RWPE1 (cell line): ENCODE results near the gene TOE1.
"Not testable (repeated sequence)": the region's sequence is repeated elsewhere in the genome, so short reads cannot be mapped to it uniquely, and the experiment has no call there.

Source experiments
- CTCF ChIA-PET: fragments of 350-600 bp; sonication (Branson Sonifier 250); formaldehyde crosslinking; extraction: SDS; loops from one replicate; lab custom pipeline; 2021; lab: Yijun Ruan, JAX
- POLR2A ChIA-PET: fragments of 400-600 bp; formaldehyde crosslinking; extraction: SDS; loops from one replicate; lab custom pipeline; 2020; ENCODE audit warnings: antibody characterized with exemption; ENCODE audit not compliant: low non-redundant PET; lab: Yijun Ruan, JAX
- DNase-seq: peaks from one replicate; pipeline ENCODE4 v3.0.0; 2012; ENCODE audit warnings: low spot score
- H3K27ac ChIP-seq: fragments of 450-650 bp; 2 replicates; pipeline ENCODE4 v1.5.1; 2017
- TF ChIP-seq, protein P1 (sequence below): fragments of 450-650 bp; conservative IDR thresholded peaks from 2 replicates; pipeline ENCODE4 v1.5.1; 2017; ENCODE audit warnings: low read depth, mild to moderate bottlenecking

The TOE1 gene

DNA sequence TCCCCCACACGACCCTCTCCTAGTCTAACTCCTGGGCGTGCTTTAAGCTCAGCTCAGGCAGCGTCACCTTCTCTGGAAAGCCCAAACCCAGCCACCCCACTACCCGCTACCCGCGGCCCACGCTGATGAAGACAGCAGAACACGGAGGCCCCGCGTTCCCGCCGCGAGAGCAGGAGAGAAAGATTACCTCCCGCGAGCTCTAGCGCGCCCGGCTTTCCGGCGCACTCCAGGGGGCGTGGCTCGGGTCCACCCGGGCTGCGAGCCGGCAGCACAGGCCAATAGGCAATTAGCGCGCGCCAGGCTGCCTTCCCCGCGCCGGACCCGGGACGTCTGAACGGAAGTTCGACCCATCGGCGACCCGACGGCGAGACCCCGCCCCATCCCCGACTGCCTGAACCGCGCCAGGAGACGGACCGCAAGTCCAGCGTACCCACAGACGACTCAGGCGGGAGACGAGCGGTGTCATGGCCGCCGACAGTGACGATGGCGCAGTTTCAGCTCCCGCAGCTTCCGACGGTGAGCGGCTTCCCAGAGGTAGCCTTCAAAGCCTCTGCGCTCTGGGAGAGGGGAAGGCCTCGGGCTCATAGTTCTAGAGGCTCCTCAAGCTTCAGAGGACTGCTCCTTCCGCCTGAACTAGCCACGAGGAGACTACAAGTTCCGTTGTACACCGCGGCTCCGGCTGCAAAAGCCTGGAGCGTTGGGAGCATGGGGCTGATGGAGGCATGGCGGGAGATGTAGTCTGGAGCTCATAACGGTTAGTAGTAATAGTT lies at the start of gene TOE1, which contains the start of gene MUTYH:
Gene TOE1, plus strand, starts transcription at position 382 of the 770 bp plus-strand sequence. Its CDS starts 83 bp downstream, at position 465.
Gene MUTYH, minus strand, starts transcription at position 652 of the 770 bp plus-strand sequence. CDS start 5,935 bp downstream, outside the sequence.
- DNase-seq = peak; percentile 92
- TF ChIP-seq, protein P1, sequence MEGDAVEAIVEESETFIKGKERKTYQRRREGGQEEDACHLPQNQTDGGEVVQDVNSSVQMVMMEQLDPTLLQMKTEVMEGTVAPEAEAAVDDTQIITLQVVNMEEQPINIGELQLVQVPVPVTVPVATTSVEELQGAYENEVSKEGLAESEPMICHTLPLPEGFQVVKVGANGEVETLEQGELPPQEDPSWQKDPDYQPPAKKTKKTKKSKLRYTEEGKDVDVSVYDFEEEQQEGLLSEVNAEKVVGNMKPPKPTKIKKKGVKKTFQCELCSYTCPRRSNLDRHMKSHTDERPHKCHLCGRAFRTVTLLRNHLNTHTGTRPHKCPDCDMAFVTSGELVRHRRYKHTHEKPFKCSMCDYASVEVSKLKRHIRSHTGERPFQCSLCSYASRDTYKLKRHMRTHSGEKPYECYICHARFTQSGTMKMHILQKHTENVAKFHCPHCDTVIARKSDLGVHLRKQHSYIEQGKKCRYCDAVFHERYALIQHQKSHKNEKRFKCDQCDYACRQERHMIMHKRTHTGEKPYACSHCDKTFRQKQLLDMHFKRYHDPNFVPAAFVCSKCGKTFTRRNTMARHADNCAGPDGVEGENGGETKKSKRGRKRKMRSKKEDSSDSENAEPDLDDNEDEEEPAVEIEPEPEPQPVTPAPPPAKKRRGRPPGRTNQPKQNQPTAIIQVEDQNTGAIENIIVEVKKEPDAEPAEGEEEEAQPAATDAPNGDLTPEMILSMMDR = no peak
- ChIA-PET CTCF (interaction anchor here (0.5 to 1.6 kb wide), 6 partner anchors 16 to 566 kb away, joined by 3 to 17 read pairs (median 4); no protein-coding TSS in a partner anchor), POLR2A (interaction anchor here (0.6 to 2.1 kb wide), 9 partner anchors 8 to 329 kb away, joined by 3 to 10 read pairs (median 5); partner anchors contain the start of genes HECTD3, PRDX1 and UROD)
- peak within 1 kb of the TSS; percentile 96 for H3K27ac ChIP-seq

DNA sequence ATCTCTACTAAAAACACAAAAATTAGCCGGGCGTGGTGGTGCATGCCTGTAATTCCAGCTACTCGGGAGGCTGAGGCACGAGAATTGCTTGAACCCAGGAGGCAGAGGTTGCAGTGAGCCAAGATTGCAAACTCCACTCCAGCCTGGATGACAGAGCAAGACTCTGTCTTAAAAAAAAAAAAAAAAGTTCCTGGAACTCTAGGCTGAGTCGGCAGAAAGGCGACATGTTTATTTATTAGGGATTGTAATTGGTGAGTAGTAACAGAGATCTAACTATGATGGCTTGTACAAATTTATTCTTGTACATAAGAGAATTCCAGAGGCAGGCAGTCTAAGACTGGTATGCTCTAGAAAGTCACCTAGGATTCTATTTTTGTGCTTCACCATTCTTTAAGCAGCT lies 49.0 kb upstream of the TOE1 start:
- DNase-seq, POLR2A ChIA-PET, H3K27ac ChIP-seq: not testable (repeated sequence)
- CTCF ChIA-PET = interaction anchor here (0.6 to 1.4 kb wide), 3 partner anchors 9 to 276 kb away, joined by 3 to 6 read pairs (median 3); no protein-coding TSS in a partner anchor

DNA sequence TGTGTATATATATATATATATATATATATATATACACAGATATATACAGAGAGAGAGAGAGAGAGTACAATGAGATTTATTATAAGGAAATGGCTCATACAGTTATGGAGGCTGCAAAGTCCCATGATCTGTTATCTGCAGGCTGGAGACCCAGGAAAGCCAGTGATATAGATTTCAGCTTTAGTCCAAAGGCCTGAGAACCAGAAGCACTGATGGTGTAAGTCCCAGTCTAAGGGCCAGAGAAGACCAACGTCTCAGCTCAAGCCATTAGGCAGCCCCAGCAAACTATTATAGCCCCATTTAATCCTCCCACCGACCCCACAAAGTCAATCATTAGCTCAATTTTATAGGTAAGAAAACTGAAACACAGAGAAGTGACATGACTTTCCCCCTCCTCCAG lies 48.3 kb upstream of the TOE1 start:
- ChIA-PET CTCF (interaction anchor here (0.6 to 1.4 kb wide), 2 partner anchors 9 to 167 kb away, joined by 3 to 6 read pairs; no protein-coding TSS in a partner anchor), POLR2A (no interaction called here)
- no peak overlapping the region for H3K27ac ChIP-seq
- no peak for DNase-seq
- TF ChIP-seq, protein P1 = no peak

DNA sequence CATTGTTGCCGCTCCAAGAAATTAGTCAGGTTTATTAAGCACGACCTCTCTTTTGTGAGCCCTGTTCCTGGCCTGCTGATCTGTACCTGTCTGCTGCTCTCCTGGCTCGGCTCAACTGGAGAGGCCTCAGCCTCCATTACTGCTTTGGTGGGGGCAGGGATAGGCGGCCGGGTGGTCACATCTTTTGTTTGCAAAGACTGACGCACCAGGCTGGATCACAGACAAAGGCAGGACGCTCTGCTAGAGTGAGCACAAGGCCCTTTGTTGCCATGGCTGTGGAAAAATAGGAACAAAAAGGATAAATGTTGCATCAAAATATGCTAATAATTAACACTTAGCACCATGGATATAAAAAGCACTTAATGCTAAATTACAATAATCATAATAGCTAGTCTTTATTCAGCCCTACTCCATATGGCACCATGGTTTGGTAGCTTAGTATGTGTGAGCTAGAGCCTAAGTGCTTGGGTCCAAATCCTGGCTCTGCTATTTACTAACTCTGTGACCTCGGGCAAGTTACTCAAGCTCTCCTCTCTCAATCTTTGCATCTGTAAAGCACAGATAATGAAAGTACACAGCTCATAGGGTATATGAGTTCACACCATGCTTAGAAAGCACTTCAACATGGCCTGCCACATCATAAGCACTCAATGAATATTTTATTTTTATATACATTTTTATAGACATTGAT lies 42.2 kb upstream of the TOE1 start:
- ChIA-PET CTCF (interaction anchor here (0.5 to 3.2 kb wide), 3 partner anchors 242 to 283 kb away, joined by 3 to 10 read pairs (median 5); no protein-coding TSS in a partner anchor), POLR2A (no interaction called here)
- TF ChIP-seq, protein P1 = no peak
- H3K27ac ChIP-seq = no peak overlapping the region
- no peak for DNase-seq

DNA sequence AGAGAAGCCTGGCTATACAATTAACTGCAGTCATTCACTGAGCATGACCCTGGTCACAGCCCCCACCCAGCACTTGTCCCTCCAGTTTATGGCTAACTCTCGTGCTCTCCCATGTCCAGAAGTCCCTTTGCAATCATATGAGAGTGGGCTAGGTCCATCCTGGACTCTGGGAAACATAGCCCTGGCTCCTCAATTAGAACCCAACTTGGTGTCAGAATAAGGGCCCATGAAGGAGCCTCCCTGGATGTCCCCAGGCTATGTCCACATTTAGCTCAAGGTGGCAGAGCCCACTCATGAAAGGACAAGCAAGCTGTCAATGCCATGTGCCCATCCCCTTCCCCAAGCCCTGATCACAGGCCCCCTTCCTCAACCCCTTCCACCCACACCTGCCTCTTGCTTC lies 40.7 kb upstream of the TOE1 start:
- DNase-seq = no peak
- ChIA-PET CTCF (interaction anchor here (0.6 to 2.6 kb wide), 5 partner anchors 7 to 289 kb away, joined by 3 to 29 read pairs (median 6); no protein-coding TSS in a partner anchor), POLR2A (interaction anchor here (0.5 kb wide), 1 partner anchor 287 kb away, joined by 4 read pairs; no protein-coding TSS in a partner anchor)
- H3K27ac ChIP-seq = no peak overlapping the region
- TF ChIP-seq, protein P1 = no peak

DNA sequence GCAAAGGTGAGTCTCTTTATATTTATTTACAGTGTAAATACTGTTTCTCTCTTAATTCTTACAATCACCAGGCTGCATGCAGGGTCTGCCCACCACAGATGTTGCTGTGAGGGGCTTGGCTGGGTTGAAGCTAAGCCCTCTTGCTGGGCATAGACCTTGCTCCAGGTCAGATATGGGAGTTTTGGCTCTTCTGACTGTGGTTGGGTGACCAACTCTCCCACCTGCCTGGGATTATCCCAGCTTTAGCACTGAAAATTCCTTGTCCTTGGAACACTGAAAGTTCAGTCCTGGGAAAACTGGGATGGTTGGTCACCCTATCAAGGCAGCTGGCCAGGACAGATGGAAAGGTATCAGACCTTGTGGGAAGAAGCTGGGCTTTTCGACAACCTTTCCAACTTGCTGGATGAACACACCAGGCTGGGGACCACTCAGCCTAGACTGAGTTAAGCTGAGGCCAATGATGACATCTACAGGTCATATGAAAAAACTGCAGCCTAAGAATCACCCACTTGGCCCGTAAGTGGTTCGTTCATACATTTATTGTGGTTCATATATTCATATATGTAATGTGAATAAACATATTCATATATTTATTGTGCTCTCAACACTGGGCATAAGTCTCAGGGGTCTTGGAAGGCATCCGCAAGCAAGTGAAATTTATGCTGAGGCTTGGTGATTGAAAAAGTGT lies 39.8 kb upstream of the TOE1 start:
- TF ChIP-seq, protein P1 = peak; percentile 81
- ChIA-PET CTCF (interaction anchor here (0.5 to 2.6 kb wide), 8 partner anchors 8 to 624 kb away, joined by 3 to 29 read pairs (median 4); no protein-coding TSS in a partner anchor), POLR2A (no interaction called here)
- DNase-seq = peak; percentile 59
- H3K27ac ChIP-seq = no peak overlapping the region
